Right lobe of liver (tissue), 4 donors: Measurements from ENCODE around the gene DCXR.

ENCODE experiments used
- CTCF ChIP-seq, 4 donors: fragments of 200-600 bp in 3 of 4; fragments of 450-650 bp in 1 of 4; IDR thresholded peaks; one replicate each; pipeline versions ENCODE4 v1.5.1 to v1.8.0; 2016 to 2022; ENCODE audit warnings: antibody characterized with exemption in 4 of 4, mild to moderate bottlenecking in 2 of 4
- POLR2A ChIP-seq: fragments of 450-650 bp; IDR thresholded peaks from one replicate; pipeline ENCODE4 v1.6.1; 2017; ENCODE audit warnings: antibody characterized with exemption, mild to moderate bottlenecking
- donor health status: DM: no; HTN: no; CAD: no.
- donor health status: DM: no; HTN: no; CAD: no.
- donor health status: DM: no; HTN: yes; CAD: no.

- TF ChIP-seq CTCF (IDR thresholded peaks at IDR 0.05): no peak
- no peak for TF ChIP-seq POLR2A
Observed at GRCh38 chr17:82007228-82007494, 30.3 kb downstream of the DCXR start.
